Measurements from ENCODE around the gene ATL2. TPM values are rescaled to one million over a fixed set of nuclear protein-coding genes. Genes with fewer than 3 reads are reported as not detected.
"Not testable (repeated sequence)": the region's sequence is repeated elsewhere in the genome, so short reads cannot be mapped to it uniquely, and the experiment has no call there.

The ATL2 gene
- total RNA-seq, 2 experiments from 2014 or later: 46.0 to 48.8 TPM

- POLR2A ChIA-PET: no interaction called here
- Mint-ChIP-seq H3K4me3 (no peak overlapping the region), H3K9me3 (no peaks in the 10 kb centered on the region), H3K36me3 (peaks cover 32% of the 10 kb centered on the region), H3K27me3 (no peaks in the 10 kb centered on the region), H3K27ac (no peak overlapping the region), H3K4me1 (peaks cover 13% of the 10 kb centered on the region)
- ATAC-seq (ENCODE audit: low read depth): no peak
- no peak for DNase-seq
Measured at GRCh38 chr2:38298539-38298938, 78.5 kb downstream of the ATL2 start.

GRCh38 chr2:38296197-38296780 lies 80.8 kb downstream of the ATL2 start:
- Mint-ChIP-seq H3K4me3 (no peak overlapping the region), H3K27ac (no peak overlapping the region), H3K36me3 (peaks cover 24% of the 10 kb centered on the region), H3K9me3 (no peaks in the 10 kb centered on the region), H3K27me3 (no peaks in the 10 kb centered on the region), H3K4me1 (peaks cover 4% of the 10 kb centered on the region)
- POLR2A ChIA-PET: no interaction called here
- ATAC-seq (ENCODE audit: low read depth) (no peak), DNase-seq (no peak)

DNA sequence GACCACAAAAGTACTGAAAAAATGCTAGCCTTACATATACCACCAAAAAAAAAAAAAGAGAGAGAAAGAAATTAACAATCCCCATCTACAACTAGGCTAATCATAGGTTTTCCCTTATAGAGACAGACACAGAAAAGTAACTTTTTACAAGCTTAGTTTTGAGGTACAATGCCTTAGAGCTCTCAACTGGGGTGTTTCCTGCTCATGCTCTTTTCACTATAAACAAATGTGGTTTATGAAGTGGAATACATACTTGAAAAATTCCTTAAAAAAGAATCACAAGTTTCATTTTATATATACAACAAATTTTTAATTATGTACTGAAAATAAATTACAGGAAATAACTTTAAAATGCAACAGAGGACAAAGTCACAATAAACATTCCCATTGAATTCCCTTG lies 82.5 kb downstream of the ATL2 start:
- Mint-ChIP-seq H3K27me3 (no peaks in the 10 kb centered on the region), H3K4me1 (no peaks in the 10 kb centered on the region), H3K4me3 (no peak overlapping the region), H3K9me3 (no peaks in the 10 kb centered on the region), H3K27ac (no peak overlapping the region), H3K36me3 (peaks cover 17% of the 10 kb centered on the region)
- POLR2A ChIA-PET: no interaction called here
- DNase-seq: no peak
- no peak for ATAC-seq (ENCODE audit: low read depth)

GRCh38 chr2:38293152-38293865 lies 83.8 kb downstream of the ATL2 start:
- Mint-ChIP-seq H3K27me3 (peaks cover 8% of the 10 kb centered on the region), H3K4me3 (no peak overlapping the region), H3K9me3 (no peaks in the 10 kb centered on the region), H3K36me3 (peaks cover 13% of the 10 kb centered on the region), H3K27ac (no peak overlapping the region), H3K4me1 (no peaks in the 10 kb centered on the region)
- no peak for DNase-seq
- no peak for ATAC-seq (ENCODE audit: low read depth)
- POLR2A ChIA-PET: interaction anchor here (0.7 kb wide), 1 partner anchor 8 kb away, joined by 3 read pairs; no protein-coding TSS in a partner anchor

DNA sequence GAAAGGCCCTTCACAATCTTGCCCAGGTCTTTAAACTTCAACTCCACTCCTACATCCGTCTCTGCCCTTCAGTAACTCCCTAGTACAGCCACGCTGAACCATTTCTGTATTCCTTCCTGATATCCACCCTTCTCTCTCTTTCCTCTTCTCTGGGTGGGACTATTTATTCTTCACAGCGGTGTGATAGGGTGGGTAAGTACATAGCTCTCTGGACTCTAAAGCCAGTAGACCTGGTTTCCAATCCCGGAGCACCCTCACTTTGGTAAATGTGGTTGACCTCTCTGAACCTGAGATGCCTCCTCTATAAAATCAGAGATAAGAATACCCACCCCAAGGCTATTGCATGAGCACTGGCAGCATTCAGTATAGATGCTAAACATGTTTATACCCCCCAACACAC lies 86.7 kb downstream of the ATL2 start:
- DNase-seq (no peak), ATAC-seq (ENCODE audit: low read depth) (no peak)
- H3K27ac Mint-ChIP-seq: peak overlapping the region; percentile 38
- no peaks in the 10 kb centered on the region for H3K4me1 Mint-ChIP-seq
- no peaks in the 10 kb centered on the region for H3K9me3 Mint-ChIP-seq
- H3K36me3 Mint-ChIP-seq: peaks cover 2% of the 10 kb centered on the region
- H3K4me3 Mint-ChIP-seq: no peak overlapping the region
- POLR2A ChIA-PET: no interaction called here
- peaks cover 12% of the 10 kb centered on the region for H3K27me3 Mint-ChIP-seq

GRCh38 chr2:38284971-38285370 lies 92.1 kb downstream of the ATL2 start:
- no peak overlapping the region for H3K4me3 Mint-ChIP-seq
- H3K27ac Mint-ChIP-seq: no peak overlapping the region
- no peaks in the 10 kb centered on the region for H3K9me3 Mint-ChIP-seq
- no peak for ATAC-seq (ENCODE audit: low read depth)
- H3K27me3 Mint-ChIP-seq: peaks cover 18% of the 10 kb centered on the region
- POLR2A ChIA-PET: interaction anchor here (0.6 kb wide), 1 partner anchor 9 kb away, joined by 3 read pairs; no protein-coding TSS in a partner anchor
- peaks cover 5% of the 10 kb centered on the region for H3K4me1 Mint-ChIP-seq
- no peaks in the 10 kb centered on the region for H3K36me3 Mint-ChIP-seq
- DNase-seq: no peak

DNA sequence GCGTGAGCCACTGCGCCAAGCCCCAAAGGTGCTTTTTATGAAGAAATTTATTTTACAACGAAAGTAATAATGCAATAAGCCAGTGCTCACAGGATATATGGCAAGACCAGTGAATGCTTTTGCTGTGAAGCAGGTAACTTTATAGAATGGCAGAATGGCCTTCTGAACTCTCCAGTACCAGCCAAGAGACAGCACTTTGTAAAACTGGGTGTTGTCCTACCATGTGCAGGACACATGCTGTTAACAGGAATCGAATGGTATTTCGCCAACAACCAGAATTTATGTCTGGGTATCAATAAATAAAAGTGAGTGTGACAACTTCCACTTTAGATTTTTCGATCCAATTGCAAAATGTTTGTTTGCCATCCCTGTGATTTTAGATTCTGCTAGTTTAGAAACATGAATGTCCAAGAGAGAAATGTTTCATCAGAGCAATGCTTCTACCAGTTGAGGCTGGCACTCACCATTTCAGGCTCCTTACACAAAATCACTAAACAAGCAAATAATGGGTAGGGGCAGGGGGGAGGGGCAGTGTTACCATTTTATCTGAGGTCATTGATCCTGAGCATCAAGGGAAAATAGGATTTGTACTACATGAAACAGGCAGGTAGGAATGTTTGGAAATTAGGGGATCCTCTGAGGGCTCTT lies 95.9 kb downstream of the ATL2 start:
- Mint-ChIP-seq H3K27me3 (peaks cover 6% of the 10 kb centered on the region), H3K27ac (no peak overlapping the region), H3K36me3 (no peaks in the 10 kb centered on the region), H3K4me3 (no peak overlapping the region), H3K9me3 (no peaks in the 10 kb centered on the region), H3K4me1 (peaks cover 10% of the 10 kb centered on the region)
- POLR2A ChIA-PET: no interaction called here
- no peak for DNase-seq
- no peak for ATAC-seq (ENCODE audit: low read depth)

DNA sequence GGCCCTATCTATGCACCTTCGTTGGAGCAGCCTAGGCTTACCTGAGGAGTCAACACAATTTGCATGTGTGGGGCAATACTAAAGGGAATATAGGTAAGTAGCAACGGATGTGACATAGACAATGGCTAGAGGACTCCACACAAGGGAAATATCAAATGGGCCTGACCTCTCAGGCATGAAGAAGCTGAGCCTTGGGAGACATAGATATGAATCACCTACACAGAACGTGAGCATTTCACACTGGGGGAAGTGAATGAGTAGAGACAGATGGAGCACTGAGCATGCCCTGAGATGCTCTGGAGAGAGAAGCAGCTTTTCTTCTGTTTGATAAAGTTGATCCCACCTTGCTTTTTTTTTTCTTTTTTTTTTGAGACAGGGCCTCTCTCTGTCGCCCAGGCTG lies 97.9 kb downstream of the ATL2 start:
- Mint-ChIP-seq H3K36me3 (no peaks in the 10 kb centered on the region), H3K27me3 (peaks cover 10% of the 10 kb centered on the region), H3K9me3 (no peaks in the 10 kb centered on the region), H3K4me1 (peaks cover 7% of the 10 kb centered on the region), H3K27ac (no peak overlapping the region), H3K4me3 (no peak overlapping the region)
- DNase-seq: no peak
- POLR2A ChIA-PET: no interaction called here
- ATAC-seq (ENCODE audit: low read depth): no peak

DNA sequence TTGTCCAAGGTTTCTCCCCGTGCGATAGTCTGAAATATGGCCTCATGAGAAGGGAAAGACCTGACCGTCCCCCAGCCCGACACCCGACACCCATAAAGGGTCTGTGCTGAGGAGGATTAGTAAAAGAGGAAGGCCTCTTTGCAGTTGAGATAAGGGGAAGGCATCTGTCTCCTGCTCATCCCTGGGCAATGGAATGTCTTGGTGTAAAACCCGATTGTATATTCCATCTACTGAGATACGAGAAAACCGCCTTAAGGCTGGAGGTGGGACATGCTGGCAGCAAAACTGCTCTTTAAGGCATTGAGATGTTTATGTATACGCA lies 99.0 kb downstream of the ATL2 start:
- H3K4me3 Mint-ChIP-seq; H3K36me3 Mint-ChIP-seq; H3K27me3 Mint-ChIP-seq; ATAC-seq (ENCODE audit: low read depth); H3K4me1 Mint-ChIP-seq; H3K27ac Mint-ChIP-seq; H3K9me3 Mint-ChIP-seq; POLR2A ChIA-PET; DNase-seq: not testable (repeated sequence)

DNA sequence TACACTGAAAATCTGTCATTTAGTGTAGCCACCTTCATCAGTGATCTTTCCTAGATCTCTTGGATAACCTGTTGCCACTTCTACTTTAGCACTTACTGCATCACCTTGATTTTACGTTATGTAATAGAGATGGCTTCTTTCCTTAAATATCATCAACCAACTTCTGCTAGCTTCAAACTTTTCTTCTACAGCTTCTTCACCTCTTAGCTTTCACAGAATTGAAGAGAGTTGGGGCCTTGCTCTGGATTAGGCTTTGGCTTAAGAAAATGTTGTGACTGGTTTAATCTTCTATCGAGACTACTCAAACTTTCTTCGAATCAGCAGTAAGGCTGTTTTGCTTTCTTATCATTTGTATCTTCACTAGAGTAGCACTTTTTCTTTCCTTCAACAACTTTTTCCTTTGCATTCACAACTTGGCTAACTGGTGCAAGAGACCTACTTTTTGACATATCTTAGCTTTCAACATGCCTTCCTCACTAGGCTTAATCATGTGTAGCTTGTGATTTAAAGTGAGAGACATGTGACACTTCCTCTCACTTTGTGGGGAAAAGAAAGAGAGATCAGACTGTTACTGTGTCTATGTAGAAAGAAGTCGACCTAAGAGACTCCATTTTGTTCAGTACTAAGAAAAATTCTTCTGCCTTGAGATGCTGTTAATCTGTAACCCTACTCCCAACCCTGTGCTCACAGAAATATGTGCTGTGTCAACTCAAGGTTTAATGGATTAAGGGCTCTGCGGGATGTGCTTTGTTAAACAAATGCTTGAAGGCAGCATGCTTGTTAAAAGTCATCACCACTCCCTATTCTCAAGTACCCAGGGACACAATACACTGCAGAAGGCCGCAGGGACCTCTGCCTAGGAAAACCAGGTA lies 99.6 kb downstream of the ATL2 start:
- no peak for ATAC-seq (ENCODE audit: low read depth)

GRCh38 chr2:38274286-38275276 lies 102.5 kb downstream of the ATL2 start:
- Mint-ChIP-seq H3K4me3 (no peak overlapping the region), H3K27me3 (peaks cover 4% of the 10 kb centered on the region), H3K4me1 (peaks cover 7% of the 10 kb centered on the region), H3K36me3 (no peaks in the 10 kb centered on the region), H3K27ac (no peak overlapping the region), H3K9me3 (no peaks in the 10 kb centered on the region)
- DNase-seq (no peak), ATAC-seq (ENCODE audit: low read depth) (no peak)
- POLR2A ChIA-PET: interaction anchor here (0.6 to 1.0 kb wide), 3 partner anchors 198 to 382 kb away, joined by 5 to 7 read pairs (median 5); no protein-coding TSS in a partner anchor

More for the DNA sequence above, 99.6 kb downstream of the ATL2 start:
- Mint-ChIP-seq H3K9me3 (no peaks in the 10 kb centered on the region), H3K36me3 (no peaks in the 10 kb centered on the region), H3K4me1 (peaks cover 7% of the 10 kb centered on the region), H3K4me3 (no peak overlapping the region), H3K27me3 (peaks cover 4% of the 10 kb centered on the region), H3K27ac (no peak overlapping the region)
- POLR2A ChIA-PET: no interaction called here
- DNase-seq: no peak

DNA sequence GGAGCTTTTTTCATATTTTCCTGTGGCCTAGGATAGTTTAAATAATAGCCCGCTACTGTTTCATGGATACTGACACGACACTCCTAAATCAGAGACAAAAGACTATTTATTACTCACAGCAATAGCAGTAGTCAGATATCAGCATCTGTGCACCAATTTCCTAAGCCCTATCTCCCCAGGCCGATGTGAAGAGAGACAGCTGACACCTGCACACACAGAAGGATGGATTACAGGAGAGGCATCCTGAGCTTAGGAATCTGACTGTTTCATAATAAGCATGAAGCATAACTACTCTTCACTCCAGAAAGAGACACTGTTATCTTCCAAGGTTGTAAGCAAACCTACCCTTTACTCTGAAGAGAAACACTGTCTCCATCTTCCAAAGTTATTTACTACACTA lies 105.4 kb downstream of the ATL2 start:
- DNase-seq (no peak), ATAC-seq (ENCODE audit: low read depth) (no peak)
- Mint-ChIP-seq H3K4me1 (peaks cover 9% of the 10 kb centered on the region), H3K36me3 (peaks cover 2% of the 10 kb centered on the region), H3K27me3 (peaks cover 4% of the 10 kb centered on the region), H3K9me3 (peaks cover 2% of the 10 kb centered on the region), H3K27ac (no peak overlapping the region), H3K4me3 (no peak overlapping the region)
- POLR2A ChIA-PET: no interaction called here

Data from activated naive CD8-positive, alpha-beta T cell treated with anti-CD3 and anti-CD28 coated beads, Interleukin-2, amount 10 ng/mL, durations not matched to agents 7 days and 5 days (primary cell).